ENCODE measurements around the gene COA8. TPM values are rescaled to one million over a fixed set of nuclear protein-coding genes. Genes with fewer than 3 reads are reported as not detected.
"Not testable (repeated sequence)": the region's sequence is repeated elsewhere in the genome, so short reads cannot be mapped to it uniquely, and the experiment has no call there.

The COA8 gene
- polyA plus RNA-seq, 12 donors, result 35.9 to 76.5 (median 53.0) TPM; not detected in 1

- DNase-seq, result no peak
Measured at GRCh38 chr14:103523575-103523954, 39.2 kb upstream of the COA8 start.

GRCh38 chr14:103524002-103524935, 38.5 kb upstream of the COA8 start:
- DNase-seq, result no peak

GRCh38 chr14:103525430-103526246, 37.1 kb upstream of the COA8 start:
- DNase-seq, result not testable (repeated sequence)

GRCh38 chr14:103526247-103526913, 36.4 kb upstream of the COA8 start:
- no peak for DNase-seq

- no peak for DNase-seq
Measured at GRCh38 chr14:103526914-103527248, 35.9 kb upstream of the COA8 start.

- DNase-seq, result no peak
Measured at GRCh38 chr14:103527408-103528145, 35.2 kb upstream of the COA8 start.

GRCh38 chr14:103528146-103528586, 34.6 kb upstream of the COA8 start:
- DNase-seq, result no peak

- peak; percentile 90 for DNase-seq
Measured at GRCh38 chr14:103528587-103529382, 34.0 kb upstream of the COA8 start, which contains the start of gene TRMT61A. TRMT61A (plus strand) TSS chr14:103529196; CDS start chr14:103529979, 783 bp downstream.

GRCh38 chr14:103529383-103530365, 33.1 kb upstream of the COA8 start:
- DNase-seq, result no peak

- DNase-seq, result no peak
Measured at GRCh38 chr14:103530390-103530789, 32.4 kb upstream of the COA8 start.

GRCh38 chr14:103530831-103531230, 31.9 kb upstream of the COA8 start:
- DNase-seq, result no peak

GRCh38 chr14:103531421-103532215, 31.1 kb upstream of the COA8 start:
- DNase-seq, result no peak

GRCh38 chr14:103532216-103533136, 30.3 kb upstream of the COA8 start:
- no peak for DNase-seq

- no peak for DNase-seq
Measured at GRCh38 chr14:103533137-103533998, 29.4 kb upstream of the COA8 start.

GRCh38 chr14:103533999-103534575, 28.7 kb upstream of the COA8 start:
- no peak for DNase-seq

- DNase-seq, result no peak
Measured at GRCh38 chr14:103534576-103535061, 28.1 kb upstream of the COA8 start.
